ENCODE results near the gene TMEM183A.

The TMEM183A gene

GRCh38 chr1:203026031-203026665, 19.0 kb downstream of the TMEM183A start, which contains the start of gene PPFIA4:
PPFIA4 (plus strand) TSS chr1:203026491; CDS start chr1:203039009, 12,518 bp downstream.
- H3K4me3 ChIP-seq (ENCODE audit: insufficient read depth, low read length, poor library complexity, severe bottlenecking) = no peak within 1 kb of the TSS
- no peaks in the 10 kb centered on the region for H3K9me2 ChIP-seq (replicated peaks; ENCODE audit: insufficient read depth, low read length)
- H3K9me3 ChIP-seq (ENCODE audit: insufficient read depth, low read length) = no peaks in the 10 kb centered on the region
- no peaks in the 10 kb centered on the region for H3K79me2 ChIP-seq (ENCODE audit: insufficient read depth, low read length)
- H3K9ac ChIP-seq (ENCODE audit: low read length) = no peak within 1 kb of the TSS
- no peak for TF ChIP-seq CTCF (IDR thresholded peaks at IDR 0.05; ENCODE audit: insufficient read depth, low read length, poor library complexity, severe bottlenecking)
- no peak for TF ChIP-seq EZH2phosphoT487 (conservative IDR thresholded peaks at IDR 0.05; ENCODE audit: low read length)
- peaks cover 15% of the 10 kb centered on the region for H3K36me3 ChIP-seq (ENCODE audit: low read length)
- no peaks in the 10 kb centered on the region for H3K27me3 ChIP-seq (ENCODE audit: low read length)
- no peaks in the 10 kb centered on the region for H4K20me1 ChIP-seq (ENCODE audit: low read depth, low read length)
- H3F3A ChIP-seq (ENCODE audit: insufficient read depth) = peaks cover 21% of the 10 kb centered on the region; the same call in 1 of the 2 replicates
- H2AFZ ChIP-seq (ENCODE audit: low read depth, low read length, severe bottlenecking) = no peak within 1 kb of the TSS
- H3K4me2 ChIP-seq (ENCODE audit: low read depth, low read length, poor library complexity, severe bottlenecking) = peak within 1 kb of the TSS; percentile 42
- no peak within 1 kb of the TSS for H3K27ac ChIP-seq (ENCODE audit: low read depth, low read length)

- Histone ChIP-seq H3K4me2 (ENCODE audit: low read depth, low read length, poor library complexity, severe bottlenecking) (peak overlapping the region; percentile 42), H3K36me3 (ENCODE audit: low read length) (peaks cover 7% of the 10 kb centered on the region), H3K4me3 (ENCODE audit: insufficient read depth, low read length, poor library complexity, severe bottlenecking) (no peak overlapping the region), H3K9me3 (ENCODE audit: insufficient read depth, low read length) (no peaks in the 10 kb centered on the region), H3K9me2 (replicated peaks; ENCODE audit: insufficient read depth, low read length) (no peaks in the 10 kb centered on the region), H2AFZ (ENCODE audit: low read depth, low read length, severe bottlenecking) (no peak overlapping the region), H3K9ac (ENCODE audit: low read length) (no peak overlapping the region), H3F3A (ENCODE audit: insufficient read depth) (peaks cover 21% of the 10 kb centered on the region; the same call in 1 of the 2 replicates), H3K27me3 (ENCODE audit: low read length) (no peaks in the 10 kb centered on the region), H3K27ac (ENCODE audit: low read depth, low read length) (no peak overlapping the region), H3K79me2 (ENCODE audit: insufficient read depth, low read length) (no peaks in the 10 kb centered on the region), H4K20me1 (ENCODE audit: low read depth, low read length) (no peaks in the 10 kb centered on the region)
- no peak for TF ChIP-seq CTCF (IDR thresholded peaks at IDR 0.05; ENCODE audit: insufficient read depth, low read length, poor library complexity, severe bottlenecking)
- TF ChIP-seq EZH2phosphoT487 (conservative IDR thresholded peaks at IDR 0.05; ENCODE audit: low read length) = no peak
Observed at GRCh38 chr1:203026666-203027663, 19.8 kb downstream of the TMEM183A start.

GRCh38 chr1:203028067-203028783, 21.1 kb downstream of the TMEM183A start:
- H3K79me2 ChIP-seq (ENCODE audit: insufficient read depth, low read length) = no peaks in the 10 kb centered on the region
- no peak overlapping the region for H3K27ac ChIP-seq (ENCODE audit: low read depth, low read length)
- H3K9me3 ChIP-seq (ENCODE audit: insufficient read depth, low read length) = no peaks in the 10 kb centered on the region
- no peak overlapping the region for H3K4me3 ChIP-seq (ENCODE audit: insufficient read depth, low read length, poor library complexity, severe bottlenecking)
- H4K20me1 ChIP-seq (ENCODE audit: low read depth, low read length) = no peaks in the 10 kb centered on the region
- TF ChIP-seq CTCF (IDR thresholded peaks at IDR 0.05; ENCODE audit: insufficient read depth, low read length, poor library complexity, severe bottlenecking) = no peak
- TF ChIP-seq EZH2phosphoT487 (conservative IDR thresholded peaks at IDR 0.05; ENCODE audit: low read length) = no peak
- no peak overlapping the region for H3K4me2 ChIP-seq (ENCODE audit: low read depth, low read length, poor library complexity, severe bottlenecking)
- no peak overlapping the region for H2AFZ ChIP-seq (ENCODE audit: low read depth, low read length, severe bottlenecking)
- peaks cover 6% of the 10 kb centered on the region for H3K36me3 ChIP-seq (ENCODE audit: low read length)
- no peak overlapping the region for H3K9ac ChIP-seq (ENCODE audit: low read length)
- H3K9me2 ChIP-seq (replicated peaks; ENCODE audit: insufficient read depth, low read length) = no peaks in the 10 kb centered on the region
- H3K27me3 ChIP-seq (ENCODE audit: low read length) = no peaks in the 10 kb centered on the region
- peaks cover 21% of the 10 kb centered on the region; the same call in 1 of the 2 replicates for H3F3A ChIP-seq (ENCODE audit: insufficient read depth)
